K562 (cell line): ENCODE measurements around the gene SHB. TPM values are rescaled to one million over a fixed set of nuclear protein-coding genes. Genes with fewer than 3 reads are reported as not detected.

ENCODE experiments used
- ARHGAP35 ChIP-seq: fragments of 450-650 bp; IDR thresholded peaks from 2 replicates; pipeline ENCODE4 v1.6.1; 2018; ENCODE audit not compliant: partially characterized antibody
- EWSR1 ChIP-seq: fragments of 450-650 bp; IDR thresholded peaks from 2 replicates; pipeline ENCODE4 v1.6.1; 2018; ENCODE audit warnings: borderline replicate concordance, mild to moderate bottlenecking, low read depth, moderate library complexity; ENCODE audit not compliant: partially characterized antibody
- FOXJ2 ChIP-seq: fragments of 200-800 bp; sonication (Bioruptor generic); IDR thresholded peaks from 2 replicates; pipeline ENCODE4 v1.6.1; 2016; ENCODE audit warnings: missing genetic modification characterization, missing compliant biosample characterization
- FOXK2 ChIP-seq, 2 experiments: fragments of 450-650 bp; IDR thresholded peaks in 1 of 2; conservative IDR thresholded peaks in 1 of 2; 2 replicates each; pipeline ENCODE4 v1.6.1; 2016; ENCODE audit warnings: low read depth in 2 of 2, mild to moderate bottlenecking in 1 of 2
- HDAC8 ChIP-seq: fragments of 450-650 bp; IDR thresholded peaks from 2 replicates; pipeline ENCODE4 v1.6.1; 2016; ENCODE audit warnings: mild to moderate bottlenecking, missing genetic modification characterization, moderate library complexity, missing compliant biosample characterization
- ILF3 ChIP-seq: fragments of 450-650 bp; IDR thresholded peaks from 2 replicates; pipeline ENCODE4 v1.6.1; 2018; ENCODE audit warnings: antibody characterized with exemption, mild to moderate bottlenecking, moderate library complexity, borderline replicate concordance
- JUND ChIP-seq, 2 experiments: IDR thresholded peaks; 2 replicates in 1 of 2; 3 replicates in 1 of 2; pipeline ENCODE4 v1.6.1; 2011; ENCODE audit warnings: borderline replicate concordance in 2 of 2, low read depth in 2 of 2, low read length in 2 of 2, improper control_type of control experiment in 1 of 2, missing biosample characterization in 1 of 2, missing genetic modification characterization in 1 of 2, missing genetic modification reagents in 1 of 2
- MAFG ChIP-seq: fragments of 450-650 bp; conservative IDR thresholded peaks from 2 replicates; pipeline ENCODE4 v1.6.1; 2016; ENCODE audit warnings: missing genetic modification characterization, missing compliant biosample characterization
- MAZ ChIP-seq, 2 experiments: fragments of 450-650 bp in 1 of 2; sonication (generic) in 1 of 2; formaldehyde crosslinking; IDR thresholded peaks in 1 of 2; conservative IDR thresholded peaks in 1 of 2; 2 replicates each; pipeline versions ENCODE4 v1.4.0 to v1.5.0; 2020; ENCODE audit warnings: mild to moderate bottlenecking in 1 of 2, missing genetic modification reagents in 1 of 2
- MCM2 ChIP-seq: fragments of 450-650 bp; IDR thresholded peaks from 2 replicates; pipeline ENCODE4 v1.6.1; 2017; ENCODE audit warnings: low read depth, mild to moderate bottlenecking
- RCOR1 ChIP-seq, 2 experiments: IDR thresholded peaks; 2 replicates each; pipeline ENCODE4 v1.6.1; 2012; ENCODE audit warnings: low read depth in 2 of 2, low read length in 2 of 2, borderline replicate concordance in 1 of 2, improper control_type of control experiment in 1 of 2
- SRF ChIP-seq, 2 experiments: fragments of 250-450, 450-650 bp in 1 of 2; sonication (Bioruptor Pico) in 1 of 2; sonication (generic) in 1 of 2; formaldehyde crosslinking; IDR thresholded peaks; 2 replicates each; pipeline versions ENCODE4 v1.5.0 to v1.5.1; 2020 to 2022; ENCODE audit warnings: mild to moderate bottlenecking in 1 of 2, missing genetic modification reagents in 1 of 2
- XRCC4 ChIP-seq: IDR thresholded peaks from one replicate; pipeline ENCODE4 v1.6.1; 2011; ENCODE audit not compliant: insufficient read depth, insufficient read length; ENCODE audit errors: extremely low read depth
- XRCC5 ChIP-seq: fragments of 200-400 bp; formaldehyde crosslinking; IDR thresholded peaks from 2 replicates; pipeline ENCODE4 v1.6.1; 2017; ENCODE audit warnings: low read depth, mild to moderate bottlenecking, low read length
- ZNF239 ChIP-seq: fragments of 250-450 bp; sonication (Bioruptor Pico); IDR thresholded peaks from 2 replicates; pipeline ENCODE4 v1.4.0; 2020; ENCODE audit warnings: mild to moderate bottlenecking
- ZNF274 ChIP-seq: IDR thresholded peaks from 2 replicates; pipeline ENCODE4 v1.6.1; 2011; ENCODE audit warnings: low read depth, mild to moderate bottlenecking, low read length, moderate library complexity, borderline replicate concordance
- ZNF408 ChIP-seq: fragments of 250-450 bp; sonication (Bioruptor Pico); IDR thresholded peaks from 2 replicates; pipeline ENCODE4 v1.4.0; 2020; ENCODE audit warnings: low read depth, mild to moderate bottlenecking, moderate library complexity
- ZNF766 ChIP-seq: fragments of 200-800 bp; sonication (Bioruptor generic); conservative IDR thresholded peaks from 2 replicates; pipeline ENCODE4 v1.6.1; 2016; ENCODE audit warnings: missing genetic modification characterization, missing compliant biosample characterization
- ZNF79 ChIP-seq: fragments of 250-450 bp; sonication (Bioruptor Pico); IDR thresholded peaks from 2 replicates; pipeline ENCODE4 v1.4.0; 2020; ENCODE audit warnings: low read depth, mild to moderate bottlenecking, moderate library complexity
- polyA plus RNA-seq, 8 experiments: library from polyadenylated mRNA; depleted of rRNA in 4 of 8; stranded (reverse) in 5 of 8; unstranded in 3 of 8; fragments of >200 nt; fragmentation: Nextera tagmentation in 2 of 8; fragmentation: Illumina TruSeq in 1 of 8; extraction: Ambion mirVana in 2 of 8; extraction: Trizol in 1 of 8; gene quantifications; 2 replicates each; pipeline versions ENCODE4 v1.2.1 to v1.2.3, GENCODE V29; 2011 to 2014; ENCODE audit warnings: inconsistent platforms in 1 of 8, missing spikeins in 1 of 8
- total RNA-seq, 7 experiments: library from RNA; depleted of rRNA in 6 of 7; stranded (reverse); fragments of >200 nt in 6 of 7; fragmentation: Illumina TruSeq in 2 of 7; extraction: Trizol in 2 of 7; gene quantifications; 2 replicates each; pipeline versions ENCODE4 v1.2.1 to v1.2.3, GENCODE V29; 2011 to 2021; ENCODE audit warnings: low replicate concordance in 1 of 7
- TF ChIP-seq, protein P1 (sequence below): fragments of 450-650 bp; formaldehyde crosslinking; IDR thresholded peaks from 2 replicates; pipeline ENCODE4 v1.4.0; 2020; ENCODE audit warnings: mild to moderate bottlenecking, moderate library complexity
- TF ChIP-seq, protein P2 (sequence below): fragments of 250-450 bp; sonication (Bioruptor Pico); IDR thresholded peaks from 2 replicates; pipeline ENCODE4 v1.5.0; 2021
- TF ChIP-seq, protein P3 (sequence below): fragments of 450-650 bp; IDR thresholded peaks from 2 replicates; pipeline ENCODE4 v1.6.1; 2016; ENCODE audit warnings: low read depth, mild to moderate bottlenecking, moderate library complexity
- TF ChIP-seq, protein P4 (sequence below): sonication (generic); formaldehyde crosslinking; IDR thresholded peaks from 2 replicates; pipeline ENCODE4 v1.8.1; 2023; ENCODE audit warnings: mild to moderate bottlenecking, missing genetic modification reagents

Gene SHB
- total and polyA plus RNA-seq, 9 of the 15 experiments (the other 6 are each of a cell fraction or from before 2014, with no cell fraction given): 0.78 to 16.0 (median 5.3) TPM

DNA sequence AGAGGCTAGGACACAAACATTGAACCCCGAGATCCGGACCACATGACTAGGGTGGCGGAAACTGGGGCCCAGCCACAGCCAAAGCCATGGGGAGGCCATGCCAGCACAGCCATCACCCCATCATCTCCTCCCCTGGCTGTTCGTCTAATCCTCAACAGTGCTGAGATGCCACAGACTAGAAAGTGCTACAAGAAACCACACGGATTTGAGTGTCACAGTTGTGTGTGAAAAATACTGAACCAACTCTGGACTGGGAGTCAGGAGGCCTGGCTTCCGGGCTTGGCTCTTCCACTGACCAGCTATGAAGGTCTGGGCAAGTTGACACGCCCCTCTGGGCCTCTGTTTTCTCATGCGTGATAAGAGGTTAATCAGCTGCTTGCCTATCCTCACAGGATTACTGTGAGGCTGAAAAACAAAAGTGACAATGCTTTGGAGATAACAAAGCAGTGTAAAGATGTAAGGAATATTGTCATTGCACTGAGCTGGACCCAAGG, 38.8 kb upstream of the SHB start (continued):
- TF ChIP-seq ZNF766: no peak; the same call in 1 of the 2 replicates
- TF ChIP-seq, protein P1, sequence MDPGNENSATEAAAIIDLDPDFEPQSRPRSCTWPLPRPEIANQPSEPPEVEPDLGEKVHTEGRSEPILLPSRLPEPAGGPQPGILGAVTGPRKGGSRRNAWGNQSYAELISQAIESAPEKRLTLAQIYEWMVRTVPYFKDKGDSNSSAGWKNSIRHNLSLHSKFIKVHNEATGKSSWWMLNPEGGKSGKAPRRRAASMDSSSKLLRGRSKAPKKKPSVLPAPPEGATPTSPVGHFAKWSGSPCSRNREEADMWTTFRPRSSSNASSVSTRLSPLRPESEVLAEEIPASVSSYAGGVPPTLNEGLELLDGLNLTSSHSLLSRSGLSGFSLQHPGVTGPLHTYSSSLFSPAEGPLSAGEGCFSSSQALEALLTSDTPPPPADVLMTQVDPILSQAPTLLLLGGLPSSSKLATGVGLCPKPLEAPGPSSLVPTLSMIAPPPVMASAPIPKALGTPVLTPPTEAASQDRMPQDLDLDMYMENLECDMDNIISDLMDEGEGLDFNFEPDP: no peak
- no peak for TF ChIP-seq XRCC5
- peak in 1 of 2 experiments; percentile 49; a peak in 1 of 4 replicates for TF ChIP-seq FOXK2 (conservative IDR thresholded peaks at IDR 0.05 in 1 of 2, IDR thresholded peaks at IDR 0.05 in 1 of 2; ENCODE audit: low read depth in 2 of 2)
- no peak for TF ChIP-seq ILF3
- TF ChIP-seq XRCC4: no peak
- no peak for TF ChIP-seq MCM2
- TF ChIP-seq MAZ (CRISPR knock-in tag; conservative IDR thresholded peaks at IDR 0.05 in 1 of 2, IDR thresholded peaks at IDR 0.05 in 1 of 2): no peak
- TF ChIP-seq ARHGAP35: no peak
- TF ChIP-seq MAFG (tag): no peak
- TF ChIP-seq ZNF408 (CRISPR knock-in tag): no peak
- TF ChIP-seq HDAC8 (tag): no peak
- TF ChIP-seq FOXJ2 (tag): peak; percentile 58; the same call in 1 of the 2 replicates
- peak; percentile 41; the same call in 1 of the 2 replicates for TF ChIP-seq JUND (IDR thresholded peaks at IDR 0.05; ENCODE audit: borderline replicate concordance, low read depth, low read length)
- TF ChIP-seq JUND (tag; IDR thresholded peaks at IDR 0.05; ENCODE audit: borderline replicate concordance, low read depth, low read length): peak; percentile 69; the same call in 2 of the 3 replicates
- no peak for TF ChIP-seq ZNF79 (CRISPR knock-in tag)
- TF ChIP-seq EWSR1: no peak
- TF ChIP-seq SRF (CRISPR knock-in tag; IDR thresholded peaks at IDR 0.05): no peak
- TF ChIP-seq, protein P2, sequence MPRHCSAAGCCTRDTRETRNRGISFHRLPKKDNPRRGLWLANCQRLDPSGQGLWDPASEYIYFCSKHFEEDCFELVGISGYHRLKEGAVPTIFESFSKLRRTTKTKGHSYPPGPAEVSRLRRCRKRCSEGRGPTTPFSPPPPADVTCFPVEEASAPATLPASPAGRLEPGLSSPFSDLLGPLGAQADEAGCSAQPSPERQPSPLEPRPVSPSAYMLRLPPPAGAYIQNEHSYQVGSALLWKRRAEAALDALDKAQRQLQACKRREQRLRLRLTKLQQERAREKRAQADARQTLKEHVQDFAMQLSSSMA (CRISPR knock-in tag): no peak
- TF ChIP-seq ZNF274: no peak
- TF ChIP-seq, protein P3, sequence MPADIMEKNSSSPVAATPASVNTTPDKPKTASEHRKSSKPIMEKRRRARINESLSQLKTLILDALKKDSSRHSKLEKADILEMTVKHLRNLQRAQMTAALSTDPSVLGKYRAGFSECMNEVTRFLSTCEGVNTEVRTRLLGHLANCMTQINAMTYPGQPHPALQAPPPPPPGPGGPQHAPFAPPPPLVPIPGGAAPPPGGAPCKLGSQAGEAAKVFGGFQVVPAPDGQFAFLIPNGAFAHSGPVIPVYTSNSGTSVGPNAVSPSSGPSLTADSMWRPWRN: no peak
- peak in 1 of 2 experiments; percentile 77; a peak in 2 of 4 replicates for TF ChIP-seq RCOR1 (IDR thresholded peaks at IDR 0.05; ENCODE audit: borderline replicate concordance in 1 of 2, low read depth in 2 of 2, low read length in 2 of 2)
- TF ChIP-seq ZNF239 (CRISPR knock-in tag): no peak; the same call in 1 of the 2 replicates
- TF ChIP-seq, protein P4, sequence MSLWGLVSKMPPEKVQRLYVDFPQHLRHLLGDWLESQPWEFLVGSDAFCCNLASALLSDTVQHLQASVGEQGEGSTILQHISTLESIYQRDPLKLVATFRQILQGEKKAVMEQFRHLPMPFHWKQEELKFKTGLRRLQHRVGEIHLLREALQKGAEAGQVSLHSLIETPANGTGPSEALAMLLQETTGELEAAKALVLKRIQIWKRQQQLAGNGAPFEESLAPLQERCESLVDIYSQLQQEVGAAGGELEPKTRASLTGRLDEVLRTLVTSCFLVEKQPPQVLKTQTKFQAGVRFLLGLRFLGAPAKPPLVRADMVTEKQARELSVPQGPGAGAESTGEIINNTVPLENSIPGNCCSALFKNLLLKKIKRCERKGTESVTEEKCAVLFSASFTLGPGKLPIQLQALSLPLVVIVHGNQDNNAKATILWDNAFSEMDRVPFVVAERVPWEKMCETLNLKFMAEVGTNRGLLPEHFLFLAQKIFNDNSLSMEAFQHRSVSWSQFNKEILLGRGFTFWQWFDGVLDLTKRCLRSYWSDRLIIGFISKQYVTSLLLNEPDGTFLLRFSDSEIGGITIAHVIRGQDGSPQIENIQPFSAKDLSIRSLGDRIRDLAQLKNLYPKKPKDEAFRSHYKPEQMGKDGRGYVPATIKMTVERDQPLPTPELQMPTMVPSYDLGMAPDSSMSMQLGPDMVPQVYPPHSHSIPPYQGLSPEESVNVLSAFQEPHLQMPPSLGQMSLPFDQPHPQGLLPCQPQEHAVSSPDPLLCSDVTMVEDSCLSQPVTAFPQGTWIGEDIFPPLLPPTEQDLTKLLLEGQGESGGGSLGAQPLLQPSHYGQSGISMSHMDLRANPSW (CRISPR knock-in tag): no peak
